GM10266 (cell line): Measurements from ENCODE around the gene LSM14A.

ENCODE experiments used
- DNase-seq: peaks from one replicate; pipeline ENCODE4 v3.0.0; 2012; ENCODE audit errors: extremely low spot score
- TF ChIP-seq, protein P1 (sequence below): IDR thresholded peaks from 2 replicates; pipeline ENCODE4 v1.5.1; 2012; ENCODE audit warnings: mild to moderate bottlenecking, low read depth; ENCODE audit not compliant: control insufficient read depth, insufficient read depth; ENCODE audit errors: missing control alignments

The LSM14A gene

DNA sequence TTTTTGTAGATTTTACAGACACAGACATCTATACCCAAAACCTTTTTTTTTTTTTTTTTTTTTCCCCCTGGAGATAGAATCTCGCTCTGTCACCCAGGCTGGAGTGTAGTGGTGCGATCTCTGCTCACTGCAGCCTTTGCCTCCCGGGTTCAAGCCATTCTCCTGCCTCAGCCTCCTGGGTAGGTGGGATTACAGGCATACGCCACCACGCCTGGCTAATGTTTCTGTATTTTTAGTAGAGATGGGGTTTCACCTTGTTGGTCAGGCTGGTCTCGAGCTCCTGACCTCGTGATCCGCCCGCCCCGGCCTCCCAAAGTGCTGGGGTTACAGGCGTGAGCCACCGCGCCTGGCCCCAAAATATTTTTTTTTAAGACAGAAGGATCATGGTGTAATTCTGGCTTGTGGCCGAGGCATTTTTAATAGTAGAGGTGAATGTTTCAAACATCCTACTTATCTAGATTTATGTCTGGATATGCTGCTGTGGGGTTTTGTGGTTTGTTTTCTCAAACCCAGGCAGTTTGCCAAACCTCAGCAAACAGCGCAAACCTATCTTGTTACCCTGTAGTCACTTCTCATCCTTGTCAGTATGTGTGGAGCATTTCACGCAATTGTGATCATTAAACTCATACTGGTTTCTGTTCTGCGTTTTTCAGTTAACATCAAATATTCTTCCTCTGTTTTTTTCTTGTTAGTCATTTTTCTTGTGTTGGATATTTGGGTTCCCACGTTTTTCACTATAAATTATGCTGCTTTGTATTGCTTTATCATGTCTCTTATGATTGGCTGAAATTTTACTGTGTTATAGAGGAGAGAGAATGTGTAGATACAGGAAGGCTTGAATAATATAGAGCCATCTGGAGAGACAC lies 45.9 kb downstream of the LSM14A start:
- DNase-seq = peak; percentile 29
- TF ChIP-seq, protein P1, sequence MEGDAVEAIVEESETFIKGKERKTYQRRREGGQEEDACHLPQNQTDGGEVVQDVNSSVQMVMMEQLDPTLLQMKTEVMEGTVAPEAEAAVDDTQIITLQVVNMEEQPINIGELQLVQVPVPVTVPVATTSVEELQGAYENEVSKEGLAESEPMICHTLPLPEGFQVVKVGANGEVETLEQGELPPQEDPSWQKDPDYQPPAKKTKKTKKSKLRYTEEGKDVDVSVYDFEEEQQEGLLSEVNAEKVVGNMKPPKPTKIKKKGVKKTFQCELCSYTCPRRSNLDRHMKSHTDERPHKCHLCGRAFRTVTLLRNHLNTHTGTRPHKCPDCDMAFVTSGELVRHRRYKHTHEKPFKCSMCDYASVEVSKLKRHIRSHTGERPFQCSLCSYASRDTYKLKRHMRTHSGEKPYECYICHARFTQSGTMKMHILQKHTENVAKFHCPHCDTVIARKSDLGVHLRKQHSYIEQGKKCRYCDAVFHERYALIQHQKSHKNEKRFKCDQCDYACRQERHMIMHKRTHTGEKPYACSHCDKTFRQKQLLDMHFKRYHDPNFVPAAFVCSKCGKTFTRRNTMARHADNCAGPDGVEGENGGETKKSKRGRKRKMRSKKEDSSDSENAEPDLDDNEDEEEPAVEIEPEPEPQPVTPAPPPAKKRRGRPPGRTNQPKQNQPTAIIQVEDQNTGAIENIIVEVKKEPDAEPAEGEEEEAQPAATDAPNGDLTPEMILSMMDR = no peak

DNA sequence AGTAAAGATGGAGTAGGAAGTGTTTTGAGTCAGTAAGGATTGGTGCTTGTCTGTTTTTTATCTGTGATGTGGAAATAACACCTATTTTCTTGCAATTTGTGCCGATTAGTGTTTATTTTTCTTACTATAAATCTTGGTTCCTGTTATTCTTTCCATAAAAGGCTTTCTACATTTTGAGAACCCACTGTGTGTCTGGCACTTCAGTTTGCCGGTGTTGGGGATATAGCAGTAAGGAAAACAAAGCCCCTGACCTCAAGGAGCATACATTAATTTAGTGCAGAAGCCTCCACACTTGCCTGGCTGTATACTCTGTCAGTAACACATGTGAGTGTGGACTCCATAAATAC lies 46.5 kb downstream of the LSM14A start:
- no peak for DNase-seq

DNA sequence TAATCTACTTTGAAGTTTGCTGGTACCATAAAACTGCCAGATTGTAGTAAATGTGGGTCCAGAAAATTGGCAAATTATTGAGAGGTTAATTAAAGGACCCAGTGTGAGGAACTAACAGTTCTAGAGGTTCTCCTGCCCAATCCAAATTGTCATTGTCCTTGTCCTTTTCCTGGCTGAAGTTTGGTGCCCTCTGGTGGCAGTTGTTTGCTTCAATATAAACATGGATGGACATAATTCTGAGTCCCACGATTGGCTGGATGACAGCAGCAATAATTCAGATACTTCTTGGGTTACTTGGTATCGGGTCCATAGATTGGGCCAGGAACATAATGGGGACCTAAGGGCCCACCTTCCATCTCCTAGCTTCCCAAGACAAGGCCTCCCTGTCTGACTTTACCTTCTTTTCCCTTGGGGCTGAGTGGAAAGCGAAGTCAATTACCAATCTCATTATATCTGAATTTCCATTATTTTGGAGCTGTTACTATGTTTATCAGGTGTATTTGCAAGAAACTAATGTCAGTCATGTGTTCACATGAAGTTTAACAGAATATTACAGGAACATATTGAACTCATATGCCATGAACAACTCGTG lies 48.3 kb downstream of the LSM14A start:
- DNase-seq = peak; percentile 23
- TF ChIP-seq, protein P1 = peak; percentile 69

More for the DNA sequence above, 46.5 kb downstream of the LSM14A start:
- TF ChIP-seq, protein P1 = no peak

DNA sequence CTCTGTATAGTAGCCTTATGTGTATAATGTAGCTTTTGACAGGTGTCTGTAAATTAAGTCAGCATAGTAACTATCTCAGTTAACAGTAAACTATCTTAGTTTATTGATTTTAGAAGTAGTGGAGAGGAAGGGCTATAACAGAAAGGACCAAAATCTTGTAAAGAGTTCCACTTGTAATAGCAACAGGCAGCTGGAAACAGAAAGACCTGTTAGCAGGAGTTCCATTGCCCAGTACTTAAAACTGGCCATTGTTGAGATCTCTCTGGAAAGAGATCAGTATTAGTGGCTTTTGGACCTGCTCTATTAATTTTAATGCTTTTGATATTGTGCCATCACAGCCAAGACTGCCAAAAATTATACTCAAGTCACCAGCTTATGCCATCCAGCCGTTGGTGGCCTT lies 50.1 kb downstream of the LSM14A start:
- TF ChIP-seq, protein P1 = no peak

DNA sequence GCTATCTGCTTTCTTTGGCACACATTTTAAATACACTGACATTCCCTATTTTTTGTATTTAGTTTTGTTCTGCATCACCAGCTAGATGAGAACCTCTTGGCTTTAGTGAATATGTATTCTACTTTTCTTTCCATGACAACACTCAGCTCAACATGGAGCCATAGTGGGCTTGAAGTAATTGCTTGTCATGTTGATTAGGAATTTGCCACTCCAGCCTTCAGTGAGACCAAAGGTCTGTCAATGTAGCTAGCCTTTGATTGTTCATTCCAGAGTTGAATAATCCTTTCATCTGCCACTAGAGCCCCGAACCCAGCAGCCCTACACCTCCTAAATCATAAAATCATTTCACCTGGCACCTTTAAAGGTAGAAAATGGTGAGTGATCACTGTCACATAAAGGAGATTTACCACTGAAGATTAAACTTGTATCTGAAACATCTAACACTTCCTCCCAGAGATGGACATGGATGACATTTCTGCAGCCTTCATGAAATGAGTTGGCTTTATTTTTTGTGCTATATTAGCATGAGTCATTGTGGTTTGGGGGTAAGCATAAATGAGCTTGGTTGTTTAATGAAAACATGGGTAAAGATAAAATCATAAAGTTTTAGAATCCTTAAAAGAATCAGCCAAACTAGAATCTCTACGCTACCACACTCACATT lies 52.8 kb downstream of the LSM14A start:
- no peak for DNase-seq
- TF ChIP-seq, protein P1 = no peak

More for the DNA sequence above, 50.1 kb downstream of the LSM14A start:
- DNase-seq = no peak

DNA sequence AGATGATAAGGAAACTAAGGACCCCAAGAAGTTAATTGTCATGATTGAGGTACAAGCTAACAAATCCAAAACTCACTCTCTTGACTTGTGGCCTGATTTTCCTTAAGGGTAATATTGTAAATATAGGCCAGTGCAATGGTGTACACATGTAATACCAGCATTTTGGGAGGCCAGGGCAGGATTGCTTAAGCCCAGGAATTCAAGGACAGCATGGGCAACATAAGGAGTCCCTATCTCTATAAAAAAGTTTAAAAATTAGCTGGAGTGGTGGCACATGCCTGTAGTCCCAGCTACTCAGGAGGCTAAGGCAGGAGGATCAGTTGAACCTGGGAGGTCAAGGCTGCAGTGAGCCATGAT lies 53.3 kb downstream of the LSM14A start:
- no peak for DNase-seq
- TF ChIP-seq, protein P1 = no peak
